ENCODE results near the gene PARP14. TPM values are rescaled to one million over a fixed set of nuclear protein-coding genes. Genes with fewer than 3 reads are reported as not detected.

PARP14 gene
- total and polyA plus RNA-seq, 2 experiments from 2014 or later = 5.6 to 11.7 TPM

GRCh38 chr3:122665881-122666280 lies 14.8 kb upstream of the PARP14 start:
- no peaks in the 10 kb centered on the region; the same call in 1 of the 2 replicates for H3K27me3 ChIP-seq (replicated peaks; ENCODE audit: insufficient read depth)
- peaks cover 9% of the 10 kb centered on the region for H3F3A ChIP-seq (ENCODE audit: insufficient read depth)
- H3K36me3 ChIP-seq (ENCODE audit: low read depth) = no peaks in the 10 kb centered on the region
- no peak overlapping the region for H3K9ac ChIP-seq
- no peak overlapping the region for H3K4me2 ChIP-seq (ENCODE audit: unreplicated experiment)
- no peaks in the 10 kb centered on the region for H3K9me3 ChIP-seq (ENCODE audit: low read depth)
- H3K4me1 ChIP-seq (ENCODE audit: insufficient read depth) = peaks cover 3% of the 10 kb centered on the region; the same call in 1 of the 2 replicates
- H2AFZ ChIP-seq = no peak overlapping the region
- no peaks in the 10 kb centered on the region for H3K9me2 ChIP-seq (ENCODE audit: insufficient read depth)
- no peak overlapping the region for H3K27ac ChIP-seq
- H4K20me1 ChIP-seq (ENCODE audit: insufficient read depth) = no peaks in the 10 kb centered on the region
- TF ChIP-seq EZH2phosphoT487 (IDR thresholded peaks at IDR 0.05; ENCODE audit: insufficient read depth, low read depth) (no peak), EZH2 (IDR thresholded peaks at IDR 0.05; ENCODE audit: insufficient read depth, poor library complexity, severe bottlenecking) (no peak)
- in situ Hi-C loops (cut with MboI) = no loop called here
- no peak for DNase-seq
- H3K79me2 ChIP-seq (ENCODE audit: insufficient read depth) = no peaks in the 10 kb centered on the region
- no peak overlapping the region for H3K4me3 ChIP-seq

- Histone ChIP-seq H3K4me3 (no peak overlapping the region), H3K79me2 (ENCODE audit: insufficient read depth) (no peaks in the 10 kb centered on the region), H3K36me3 (ENCODE audit: low read depth) (no peaks in the 10 kb centered on the region), H3K4me2 (ENCODE audit: unreplicated experiment) (no peak overlapping the region), H3K27ac (no peak overlapping the region), H3K4me1 (ENCODE audit: insufficient read depth) (peaks cover 3% of the 10 kb centered on the region; the same call in 1 of the 2 replicates), H3K27me3 (replicated peaks; ENCODE audit: insufficient read depth) (no peaks in the 10 kb centered on the region), H3K9me3 (ENCODE audit: low read depth) (no peaks in the 10 kb centered on the region), H3F3A (ENCODE audit: insufficient read depth) (peaks cover 9% of the 10 kb centered on the region), H2AFZ (peak overlapping the region; percentile 59), H3K9me2 (ENCODE audit: insufficient read depth) (no peaks in the 10 kb centered on the region), H3K9ac (no peak overlapping the region), H4K20me1 (ENCODE audit: insufficient read depth) (no peaks in the 10 kb centered on the region)
- WGBS, 2 experiments (ENCODE audit: low coverage in 1 of 2, low lambda C conversion rate in 2 of 2, missing lambda C conversion rate in 2 of 2) = 62 to 72% methylated on average over 8 of the region's 8 CpGs
- TF ChIP-seq EZH2 (IDR thresholded peaks at IDR 0.05; ENCODE audit: insufficient read depth, poor library complexity, severe bottlenecking) = no peak
- no peak for TF ChIP-seq EZH2phosphoT487 (IDR thresholded peaks at IDR 0.05; ENCODE audit: insufficient read depth, low read depth)
- in situ Hi-C loops (cut with MboI) = no loop called here
- peak; percentile 61 for DNase-seq
Observed at GRCh38 chr3:122668930-122669730, 11.5 kb upstream of the PARP14 start.

GRCh38 chr3:122671553-122671952 lies 9.1 kb upstream of the PARP14 start:
- Histone ChIP-seq H3K27me3 (replicated peaks; ENCODE audit: insufficient read depth) (no peaks in the 10 kb centered on the region), H3K4me3 (no peak overlapping the region), H3K36me3 (ENCODE audit: low read depth) (no peaks in the 10 kb centered on the region), H3K79me2 (ENCODE audit: insufficient read depth) (no peaks in the 10 kb centered on the region), H2AFZ (no peak overlapping the region), H3K9ac (no peak overlapping the region), H4K20me1 (ENCODE audit: insufficient read depth) (no peaks in the 10 kb centered on the region), H3K4me1 (ENCODE audit: insufficient read depth) (peaks cover 3% of the 10 kb centered on the region; the same call in 1 of the 2 replicates), H3K27ac (no peak overlapping the region), H3K4me2 (ENCODE audit: unreplicated experiment) (no peak overlapping the region), H3K9me3 (ENCODE audit: low read depth) (no peaks in the 10 kb centered on the region), H3F3A (ENCODE audit: insufficient read depth) (peaks cover 9% of the 10 kb centered on the region), H3K9me2 (ENCODE audit: insufficient read depth) (no peaks in the 10 kb centered on the region)
- WGBS, 2 experiments (ENCODE audit: low coverage in 1 of 2, low lambda C conversion rate in 2 of 2, missing lambda C conversion rate in 2 of 2) = 93 to 94% methylated on average over 2 of the region's 2 CpGs
- no peak for DNase-seq
- TF ChIP-seq EZH2phosphoT487 (IDR thresholded peaks at IDR 0.05; ENCODE audit: insufficient read depth, low read depth) (no peak), EZH2 (IDR thresholded peaks at IDR 0.05; ENCODE audit: insufficient read depth, poor library complexity, severe bottlenecking) (no peak)
- in situ Hi-C loops (cut with MboI) = no loop called here

- DNase-seq = no peak
- peaks cover 15% of the 10 kb centered on the region for H3F3A ChIP-seq (ENCODE audit: insufficient read depth)
- H2AFZ ChIP-seq = no peak overlapping the region
- no peak overlapping the region for H3K4me2 ChIP-seq (ENCODE audit: unreplicated experiment)
- peaks cover 3% of the 10 kb centered on the region; the same call in 1 of the 2 replicates for H3K4me1 ChIP-seq (ENCODE audit: insufficient read depth)
- TF ChIP-seq EZH2 (IDR thresholded peaks at IDR 0.05; ENCODE audit: insufficient read depth, poor library complexity, severe bottlenecking) = no peak
- TF ChIP-seq EZH2phosphoT487 (IDR thresholded peaks at IDR 0.05; ENCODE audit: insufficient read depth, low read depth) = no peak
- WGBS, 2 experiments (ENCODE audit: low coverage in 1 of 2, low lambda C conversion rate in 2 of 2, missing lambda C conversion rate in 2 of 2) = 53 to 58% methylated on average over 3 of the region's 3 CpGs
- in situ Hi-C loops (cut with MboI) = no loop called here
- no peaks in the 10 kb centered on the region for H4K20me1 ChIP-seq (ENCODE audit: insufficient read depth)
- no peaks in the 10 kb centered on the region for H3K79me2 ChIP-seq (ENCODE audit: insufficient read depth)
- H3K9ac ChIP-seq = no peak overlapping the region
- H3K9me2 ChIP-seq (ENCODE audit: insufficient read depth) = no peaks in the 10 kb centered on the region
- H3K27me3 ChIP-seq (replicated peaks; ENCODE audit: insufficient read depth) = no peaks in the 10 kb centered on the region
- no peak overlapping the region for H3K27ac ChIP-seq
- H3K36me3 ChIP-seq (ENCODE audit: low read depth) = no peaks in the 10 kb centered on the region
- no peaks in the 10 kb centered on the region for H3K9me3 ChIP-seq (ENCODE audit: low read depth)
- no peak overlapping the region for H3K4me3 ChIP-seq
Observed at GRCh38 chr3:122674339-122674738, 6.3 kb upstream of the PARP14 start.

All from GM23248 (cell line).